H9 (cell line): ENCODE measurements around the gene CEP350. TPM values are rescaled to one million over a fixed set of nuclear protein-coding genes. Genes with fewer than 3 reads are reported as not detected.

Source experiments
- DNase-seq: peaks from one replicate; pipeline ENCODE4 v3.0.0-alpha.2; 2017
- H2AFZ ChIP-seq: one replicate; pipeline ENCODE4 v1.6.1; 2013; ENCODE audit warnings: mild to moderate bottlenecking, low read length, control low read depth, moderate library complexity
- H2AK5ac ChIP-seq: 2 replicates; pipeline ENCODE4 v1.6.1; 2013; ENCODE audit warnings: low read length, control low read depth, mixed read lengths; ENCODE audit not compliant: insufficient read length
- H2BK120ac ChIP-seq: one replicate; pipeline ENCODE4 v1.6.1; 2013; ENCODE audit warnings: low read depth, mild to moderate bottlenecking, low read length, control low read depth, inconsistent platforms; ENCODE audit not compliant: poor library complexity, severe bottlenecking
- H2BK12ac ChIP-seq: 2 replicates; pipeline ENCODE4 v1.6.1; 2013; ENCODE audit warnings: low read length, control low read depth, mixed read lengths, low read depth; ENCODE audit not compliant: insufficient read length
- H2BK15ac ChIP-seq: 2 replicates; pipeline ENCODE4 v1.6.1; 2013; ENCODE audit warnings: low read depth, low read length, control low read depth
- H2BK20ac ChIP-seq: one replicate; pipeline ENCODE4 v1.6.1; 2013; ENCODE audit warnings: low read depth, mild to moderate bottlenecking, low read length, control low read depth, inconsistent platforms; ENCODE audit not compliant: poor library complexity, severe bottlenecking
- H2BK5ac ChIP-seq: 2 replicates; pipeline ENCODE4 v1.6.1; 2013; ENCODE audit warnings: low read length, control low read depth, mixed read lengths; ENCODE audit not compliant: insufficient read length
- H3K14ac ChIP-seq: 2 replicates; pipeline ENCODE4 v1.6.1; 2013; ENCODE audit warnings: low read length, control low read depth; ENCODE audit not compliant: insufficient read depth
- H3K18ac ChIP-seq: 2 replicates; pipeline ENCODE4 v1.6.1; 2013; ENCODE audit warnings: low read depth, mild to moderate bottlenecking, mixed read lengths, low read length, control low read depth; ENCODE audit not compliant: insufficient read length
- H3K23ac ChIP-seq: 2 replicates; pipeline ENCODE4 v1.6.1; 2013; ENCODE audit warnings: low read length, control low read depth, mixed read lengths, low read depth; ENCODE audit not compliant: insufficient read length
- H3K23me2 ChIP-seq: 2 replicates; pipeline ENCODE4 v1.6.1; 2013; ENCODE audit warnings: low read depth, mild to moderate bottlenecking, mixed read lengths, low read length, control low read depth; ENCODE audit not compliant: insufficient read length, poor library complexity, severe bottlenecking
- H3K27ac ChIP-seq: 2 replicates; pipeline ENCODE4 v1.5.1; 2013; ENCODE audit warnings: low read length, control low read depth, mixed read lengths, low read depth; ENCODE audit not compliant: insufficient read length
- H3K27me3 ChIP-seq: 2 replicates; pipeline ENCODE4 v1.6.1; 2013; ENCODE audit warnings: low read length, control low read depth, inconsistent platforms; ENCODE audit not compliant: insufficient read depth
- H3K4ac ChIP-seq: 2 replicates; pipeline ENCODE4 v1.6.1; 2013; ENCODE audit warnings: low read depth, mild to moderate bottlenecking, control low read depth, inconsistent platforms, low read length, moderate library complexity
- H3K4me1 ChIP-seq: 2 replicates; pipeline ENCODE4 v1.6.1; 2013; ENCODE audit warnings: low read length, control low read depth, inconsistent platforms; ENCODE audit not compliant: insufficient read depth
- H3K4me2 ChIP-seq: 2 replicates; pipeline ENCODE4 v1.6.1; 2013; ENCODE audit warnings: low read length, control low read depth, mixed read lengths; ENCODE audit not compliant: insufficient read length, insufficient read depth
- H3K56ac ChIP-seq: 2 replicates; pipeline ENCODE4 v1.6.1; 2013; ENCODE audit warnings: low read depth, mild to moderate bottlenecking, mixed read lengths, low read length, control low read depth; ENCODE audit not compliant: insufficient read length
- H3K79me1 ChIP-seq: 2 replicates; pipeline ENCODE4 v1.6.1; 2013; ENCODE audit warnings: low read depth, mild to moderate bottlenecking, moderate library complexity, low read length, control low read depth, inconsistent platforms; ENCODE audit not compliant: insufficient read depth, poor library complexity, severe bottlenecking
- H3K79me2 ChIP-seq: 2 replicates; pipeline ENCODE4 v1.6.1; 2013; ENCODE audit warnings: low read length, control low read depth, inconsistent platforms; ENCODE audit not compliant: insufficient read depth
- H3K9ac ChIP-seq: 2 replicates; pipeline ENCODE4 v1.6.1; 2013; ENCODE audit warnings: low read length, control low read depth, mixed read lengths; ENCODE audit not compliant: insufficient read length; ENCODE audit errors: extremely low read depth
- H3K9me3 ChIP-seq: one replicate; pipeline ENCODE4 v1.6.1; 2013; ENCODE audit warnings: low read depth, low read length, inconsistent platforms; ENCODE audit not compliant: control insufficient read depth
- H3T11ph ChIP-seq: one replicate; pipeline ENCODE4 v1.6.1; 2013; ENCODE audit warnings: mild to moderate bottlenecking, low read length, control low read depth, inconsistent platforms
- H4K20me1 ChIP-seq: one replicate; pipeline ENCODE4 v1.6.1; 2013; ENCODE audit not compliant: control insufficient read depth, insufficient read length, insufficient read depth
- H4K5ac ChIP-seq: 2 replicates; pipeline ENCODE4 v1.6.1; 2013; ENCODE audit warnings: low read depth, mild to moderate bottlenecking, mixed read lengths, low read length, control low read depth; ENCODE audit not compliant: insufficient read length
- H4K8ac ChIP-seq: replicated peaks from 2 replicates; pipeline ENCODE4 v1.6.1; 2013; ENCODE audit warnings: low read length, control low read depth, mixed read lengths, low read depth; ENCODE audit not compliant: insufficient read length
- H4K91ac ChIP-seq: 2 replicates; pipeline ENCODE4 v1.6.1; 2013; ENCODE audit warnings: low read depth, mild to moderate bottlenecking, moderate library complexity, mixed read lengths, low read length, control low read depth; ENCODE audit not compliant: insufficient read length
- H3K27ac Mint-ChIP-seq, 3 experiments: 2 replicates in 2 of 3; 3 replicates in 1 of 3; pipeline ENCODE4 v1.8.0; 2020 to 2021; ENCODE audit warnings: mixed read lengths in 3 of 3, mild to moderate bottlenecking in 1 of 3, moderate library complexity in 1 of 3
- H3K27me3 Mint-ChIP-seq: 2 replicates; pipeline ENCODE4 v1.8.0; 2021; ENCODE audit warnings: low read depth, mild to moderate bottlenecking, moderate library complexity, mixed read lengths
- H3K36me3 Mint-ChIP-seq, 3 experiments: 2 replicates in 2 of 3; 3 replicates in 1 of 3; pipeline ENCODE4 v1.8.0; 2020 to 2021; ENCODE audit warnings: low read depth in 3 of 3, mixed read lengths in 3 of 3; ENCODE audit not compliant: insufficient read depth in 1 of 3
- H3K4me1 Mint-ChIP-seq, 2 experiments: 2 replicates each; pipeline ENCODE4 v1.8.0; 2020; ENCODE audit warnings: mixed read lengths in 2 of 2
- H3K4me3 Mint-ChIP-seq, 2 experiments: 2 replicates in 1 of 2; 3 replicates in 1 of 2; pipeline ENCODE4 v1.8.0; 2020 to 2021; ENCODE audit warnings: mild to moderate bottlenecking in 2 of 2, mixed read lengths in 2 of 2, moderate library complexity in 1 of 2
- H3K9me3 Mint-ChIP-seq, 2 experiments: 2 replicates in 1 of 2; 3 replicates in 1 of 2; pipeline ENCODE4 v1.8.0; 2020; ENCODE audit warnings: mild to moderate bottlenecking in 2 of 2, mixed read lengths in 2 of 2, moderate library complexity in 1 of 2
- CTCF ChIP-seq: fragments of 200-600 bp; sonication (generic); conservative IDR thresholded peaks from 3 replicates; pipeline ENCODE4 v1.8.0; 2021; ENCODE audit warnings: antibody characterized with exemption, mild to moderate bottlenecking
- WGBS: extraction: QIAGEN DNeasy Blood & Tissue Kit; methylation state at CpG from one replicate; pipeline ENCODE4 v1.1.7; 2013; ENCODE audit warnings: missing lambda C conversion rate, low lambda C conversion rate, mixed read lengths; ENCODE audit not compliant: insufficient read length; ENCODE audit errors: extremely low coverage; 5-methylcytosine and 5-hydroxymethylcytosine counted together
- total RNA-seq: library from RNA; stranded (reverse); gene quantifications from 2 replicates; pipeline ENCODE4 v1.2.1, GENCODE V29; 2021

CEP350 gene
- total RNA-seq, 1 experiment from 2014 or later: 39.2 TPM

- Histone ChIP-seq H3K56ac (no peak overlapping the region), H3K79me1 (no peaks in the 10 kb centered on the region), H3K4ac (no peak overlapping the region), H3K27me3 (no peaks in the 10 kb centered on the region), H3K18ac (no peak overlapping the region), H3K23ac (no peak overlapping the region), H4K5ac (no peak overlapping the region), H3K9me3 (no peaks in the 10 kb centered on the region), H4K20me1 (no peaks in the 10 kb centered on the region), H2BK120ac (no peak overlapping the region), H2BK20ac (no peak overlapping the region), H2BK15ac (no peak overlapping the region), H4K91ac (no peak overlapping the region), H2BK12ac (no peak overlapping the region), H3K4me1 (no peaks in the 10 kb centered on the region), H4K8ac (no peak overlapping the region), H3K23me2 (no peaks in the 10 kb centered on the region), H3K9ac (no peak overlapping the region), H2AFZ (no peak overlapping the region), H3T11ph (no peak overlapping the region), H2AK5ac (no peak overlapping the region), H2BK5ac (no peak overlapping the region), H3K4me2 (no peak overlapping the region), H3K27ac (no peak overlapping the region), H3K14ac (no peak overlapping the region), H3K79me2 (no peaks in the 10 kb centered on the region)
- Mint-ChIP-seq H3K4me3 (no peak overlapping the region), H3K27ac (no peak overlapping the region), H3K9me3 (no peaks in the 10 kb centered on the region), H3K36me3 (peaks cover 0 to 45% (median 27%) of the 10 kb centered on the region in 3 experiments; a peak in 5 of 7 replicates), H3K27me3 (no peaks in the 10 kb centered on the region), H3K4me1 (no peaks in the 10 kb centered on the region)
- no peak for DNase-seq
- no CpG with 5 or more reads among the region's 5 CpGs for WGBS
- no peak for TF ChIP-seq CTCF
Measured at GRCh38 chr1:180071759-180072158, 117.1 kb downstream of the CEP350 start.
